B cell (primary cell): ENCODE measurements around the gene IGSF9.

Experiments used
- CTCF ChIP-seq: fragments of 200-600 bp; IDR thresholded peaks from one replicate; pipeline ENCODE4 v1.8.0; 2022; ENCODE audit warnings: antibody characterized with exemption, mild to moderate bottlenecking
- EZH2 ChIP-seq: IDR thresholded peaks from 2 replicates; pipeline ENCODE4 v1.6.1; 2012; ENCODE audit warnings: borderline replicate concordance, low read depth, mild to moderate bottlenecking, moderate library complexity, low read length; ENCODE audit not compliant: insufficient read depth, poor library complexity, severe bottlenecking

GRCh38 chr1:159930634-159931033, 14.8 kb downstream of the IGSF9 start:
- TF ChIP-seq CTCF (no peak), EZH2 (no peak)
